Suprapubic skin (tissue), 4 donors: Measurements from ENCODE around the gene ZBTB20.

ENCODE experiments used
- CTCF ChIP-seq, 2 donors: fragments of 200-600 bp in 1 of 2; fragments of 450-650 bp in 1 of 2; sonication (generic) in 1 of 2; IDR thresholded peaks; one replicate each; pipeline ENCODE4 v1.5.1; 2016 to 2019; ENCODE audit warnings: antibody characterized with exemption in 2 of 2, mild to moderate bottlenecking in 1 of 2, moderate library complexity in 1 of 2
- EP300 ChIP-seq: sonication (generic); formaldehyde crosslinking; IDR thresholded peaks from one replicate; pipeline ENCODE4 v1.6.1; 2017; ENCODE audit warnings: antibody characterized with exemption
- POLR2A ChIP-seq, 2 donors: fragments of 450-650 bp; IDR thresholded peaks; one replicate each; pipeline ENCODE4 v1.6.1; 2017; ENCODE audit warnings: antibody characterized with exemption in 2 of 2, mild to moderate bottlenecking in 2 of 2, moderate library complexity in 2 of 2
- POLR2AphosphoS5 ChIP-seq, 3 donors: sonication (generic); formaldehyde crosslinking; IDR thresholded peaks; one replicate each; pipeline ENCODE4 v1.6.1; 2017; ENCODE audit warnings: antibody characterized with exemption in 3 of 3

GRCh38 chr3:115113367-115113766 is 33.7 kb downstream of the ZBTB20 start:
- TF ChIP-seq CTCF (IDR thresholded peaks at IDR 0.05) (no peak), POLR2A (IDR thresholded peaks at IDR 0.05) (no peak), POLR2AphosphoS5 (IDR thresholded peaks at IDR 0.05) (no peak), EP300 (no peak)
